Peyer's patch (tissue), 4 donors: Measurements from ENCODE around the gene ALOX5. TPM values are rescaled to one million over a fixed set of nuclear protein-coding genes. Genes with fewer than 3 reads are reported as not detected.

Experiments used
- DNase-seq, 3 donors: peaks; one replicate each; pipeline ENCODE4 v3.0.0-alpha.2; 2017 to 2019
- H3K27ac ChIP-seq, 4 donors: fragments of 200-600 bp; sonication (generic); one replicate each; pipeline ENCODE4 v1.5.1; 2016 to 2019
- H3K27me3 ChIP-seq, 2 donors: fragments of 200-600 bp; sonication (generic); one replicate each; pipeline ENCODE4 v1.5.1; 2019
- H3K36me3 ChIP-seq, 3 donors: fragments of 200-600 bp; sonication (generic); one replicate each; pipeline ENCODE4 v1.5.1; 2016 to 2019
- H3K4me1 ChIP-seq, 4 donors: fragments of 200-600 bp; sonication (generic); one replicate each; pipeline ENCODE4 v1.5.1; 2016 to 2019
- H3K4me3 ChIP-seq, 4 donors: fragments of 200-600 bp; sonication (generic); 1 replicate in 3 of 4; 2 replicates in 1 of 4; pipeline ENCODE4 v1.5.1; 2016 to 2019; ENCODE audit warnings: mild to moderate bottlenecking in 1 of 4
- H3K9me3 ChIP-seq, 4 donors: fragments of 200-600 bp; sonication (generic); one replicate each; pipeline ENCODE4 v1.5.1; 2016 to 2019; ENCODE audit warnings: mild to moderate bottlenecking in 1 of 4
- POLR2A ChIP-seq, 2 donors: fragments of 450-650 bp; IDR thresholded peaks; one replicate each; pipeline ENCODE4 v1.5.1; 2017; ENCODE audit warnings: antibody characterized with exemption in 2 of 2, mild to moderate bottlenecking in 2 of 2, moderate library complexity in 2 of 2
- total RNA-seq, 4 donors: library from RNA; depleted of rRNA; stranded (reverse); fragments of >200 nt; gene quantifications; one replicate each; pipeline ENCODE4 v1.1.0, GENCODE V29; 2016
- TF ChIP-seq, protein P1 (sequence below), 6 experiments: fragments of 450-650 bp in 4 of 6; fragments of 200-600 bp in 2 of 6; sonication (generic) in 1 of 6; IDR thresholded peaks; one replicate each; pipeline ENCODE4 v1.5.1; 2017 to 2019; ENCODE audit warnings: antibody characterized with exemption in 6 of 6, mild to moderate bottlenecking in 3 of 6, moderate library complexity in 1 of 6

The ALOX5 gene
- total RNA-seq, 4 donors from 2014 or later = 24.0 to 187 (median 31.6) TPM

DNA sequence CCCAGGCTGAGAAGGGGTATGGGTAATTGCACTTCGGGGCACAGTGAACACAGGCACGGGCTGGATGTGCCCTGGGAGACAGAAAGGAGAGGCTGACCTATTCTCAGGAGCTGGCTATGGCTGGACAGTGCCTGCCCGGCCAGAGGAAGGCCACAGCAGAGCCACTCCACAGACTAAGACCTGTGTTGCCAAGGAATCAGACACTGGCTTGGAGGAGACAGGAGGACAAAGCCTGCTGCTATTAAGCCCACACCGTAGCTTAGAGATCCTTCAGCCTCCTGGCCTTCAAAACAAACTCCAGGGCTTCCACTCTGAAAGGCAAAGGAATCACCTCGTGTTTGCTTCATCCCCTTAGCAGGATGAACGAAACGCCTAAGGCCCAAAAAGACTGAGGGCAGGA lies 82.2 kb downstream of the ALOX5 start:
- TF ChIP-seq POLR2A (IDR thresholded peaks at IDR 0.05) = no peak
- TF ChIP-seq, protein P1, sequence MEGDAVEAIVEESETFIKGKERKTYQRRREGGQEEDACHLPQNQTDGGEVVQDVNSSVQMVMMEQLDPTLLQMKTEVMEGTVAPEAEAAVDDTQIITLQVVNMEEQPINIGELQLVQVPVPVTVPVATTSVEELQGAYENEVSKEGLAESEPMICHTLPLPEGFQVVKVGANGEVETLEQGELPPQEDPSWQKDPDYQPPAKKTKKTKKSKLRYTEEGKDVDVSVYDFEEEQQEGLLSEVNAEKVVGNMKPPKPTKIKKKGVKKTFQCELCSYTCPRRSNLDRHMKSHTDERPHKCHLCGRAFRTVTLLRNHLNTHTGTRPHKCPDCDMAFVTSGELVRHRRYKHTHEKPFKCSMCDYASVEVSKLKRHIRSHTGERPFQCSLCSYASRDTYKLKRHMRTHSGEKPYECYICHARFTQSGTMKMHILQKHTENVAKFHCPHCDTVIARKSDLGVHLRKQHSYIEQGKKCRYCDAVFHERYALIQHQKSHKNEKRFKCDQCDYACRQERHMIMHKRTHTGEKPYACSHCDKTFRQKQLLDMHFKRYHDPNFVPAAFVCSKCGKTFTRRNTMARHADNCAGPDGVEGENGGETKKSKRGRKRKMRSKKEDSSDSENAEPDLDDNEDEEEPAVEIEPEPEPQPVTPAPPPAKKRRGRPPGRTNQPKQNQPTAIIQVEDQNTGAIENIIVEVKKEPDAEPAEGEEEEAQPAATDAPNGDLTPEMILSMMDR (IDR thresholded peaks at IDR 0.05) = no peak
- peaks cover 0 to 9% (median 1%) of the 10 kb centered on the region in 4 donors for H3K4me1 ChIP-seq
- H3K27me3 ChIP-seq = no peaks in the 10 kb centered on the region
- DNase-seq = no peak
- no peaks in the 10 kb centered on the region for H3K9me3 ChIP-seq
- no peak overlapping the region for H3K27ac ChIP-seq
- peaks cover 0 to 42% (median 0%) of the 10 kb centered on the region in 3 donors for H3K36me3 ChIP-seq
- no peak overlapping the region for H3K4me3 ChIP-seq

DNA sequence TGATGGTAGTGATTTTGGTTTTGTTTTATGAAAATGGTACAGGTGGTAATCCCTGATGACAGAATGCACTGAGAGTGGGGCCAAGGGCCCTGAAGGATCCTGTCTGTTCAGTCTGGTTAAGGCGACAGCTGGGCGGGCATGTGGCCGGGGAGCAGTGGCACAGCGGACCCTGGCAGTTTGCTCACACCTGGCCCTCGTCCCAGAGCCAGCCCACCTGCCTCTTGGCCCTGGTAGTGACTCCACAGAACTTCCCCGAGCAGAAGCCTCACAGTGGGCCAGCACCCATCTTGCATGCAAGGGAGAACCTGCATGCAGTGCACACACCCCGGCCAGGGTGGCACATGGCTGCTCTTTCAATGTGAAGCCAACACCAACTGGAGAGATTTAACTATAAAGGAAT lies 82.8 kb downstream of the ALOX5 start:
- TF ChIP-seq, protein P1 (IDR thresholded peaks at IDR 0.05) = no peak
- TF ChIP-seq POLR2A (IDR thresholded peaks at IDR 0.05) = no peak
- Histone ChIP-seq H3K4me1 (peaks cover 0 to 5% (median 1%) of the 10 kb centered on the region in 4 donors), H3K4me3 (no peak overlapping the region), H3K27me3 (no peaks in the 10 kb centered on the region), H3K36me3 (peaks cover 0 to 44% (median 0%) of the 10 kb centered on the region in 3 donors), H3K9me3 (no peaks in the 10 kb centered on the region), H3K27ac (no peak overlapping the region)
- DNase-seq = no peak

DNA sequence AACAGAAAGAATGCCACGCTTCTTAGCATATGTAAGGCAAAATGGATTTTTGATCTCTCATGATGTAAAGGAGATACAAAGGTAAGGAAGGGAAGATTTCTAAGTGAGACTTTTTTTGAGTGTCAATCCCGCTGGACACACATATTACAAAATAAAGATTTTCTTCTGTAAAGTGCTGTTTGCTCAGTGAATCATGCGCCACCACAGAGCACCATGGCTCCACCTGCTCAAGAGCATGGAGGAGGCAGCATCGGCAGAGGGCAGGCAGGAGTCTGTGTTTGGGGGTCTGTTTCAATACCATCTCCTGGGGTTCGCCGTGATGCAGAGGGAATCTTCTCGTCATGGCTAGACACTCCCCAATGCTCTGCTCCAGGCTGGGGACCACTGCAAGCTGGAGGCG lies 83.5 kb downstream of the ALOX5 start:
- peaks cover 0 to 4% (median 1%) of the 10 kb centered on the region in 4 donors for H3K4me1 ChIP-seq
- TF ChIP-seq POLR2A (IDR thresholded peaks at IDR 0.05) = no peak
- TF ChIP-seq, protein P1 (IDR thresholded peaks at IDR 0.05) = no peak
- H3K27me3 ChIP-seq = no peaks in the 10 kb centered on the region
- H3K36me3 ChIP-seq = peaks cover 0 to 44% (median 0%) of the 10 kb centered on the region in 3 donors
- H3K9me3 ChIP-seq = no peaks in the 10 kb centered on the region
- H3K27ac ChIP-seq = no peak overlapping the region
- no peak for DNase-seq
- no peak overlapping the region for H3K4me3 ChIP-seq

DNA sequence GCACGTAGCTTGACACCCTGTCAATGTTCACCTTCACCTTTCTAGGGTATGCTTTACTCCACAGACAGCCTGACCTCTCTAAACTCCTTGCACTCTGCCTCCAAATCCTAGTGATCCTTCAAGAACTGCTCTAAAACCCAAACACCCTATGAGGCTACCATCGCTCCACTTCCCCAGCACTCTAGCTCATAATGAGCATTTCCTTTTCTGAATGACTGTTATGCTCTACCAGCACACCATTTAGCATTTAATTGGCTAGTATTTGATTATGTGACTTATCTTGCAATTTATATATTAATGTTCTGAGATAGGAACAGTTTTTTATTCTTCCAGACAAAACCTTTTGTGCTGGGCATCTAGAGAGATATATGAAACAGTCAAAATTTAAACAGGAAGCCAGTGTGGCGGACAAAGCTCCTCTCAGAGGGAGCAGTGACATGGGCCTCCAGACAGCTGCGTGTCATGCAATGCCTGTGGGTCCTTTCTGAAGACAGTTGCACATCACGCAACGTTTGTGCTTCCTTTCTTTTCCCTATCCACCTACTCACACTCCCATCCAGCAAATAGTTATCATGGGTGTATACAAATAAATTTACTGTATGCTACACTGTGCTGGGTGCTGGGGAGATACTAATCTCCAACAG lies 86.3 kb downstream of the ALOX5 start:
- DNase-seq = peak in 1 of 3 donors; percentile 57
- Histone ChIP-seq H3K4me1 (peaks cover 0 to 4% (median 0%) of the 10 kb centered on the region in 4 donors), H3K9me3 (no peaks in the 10 kb centered on the region), H3K36me3 (peaks cover 0 to 51% (median 0%) of the 10 kb centered on the region in 3 donors), H3K4me3 (no peak overlapping the region), H3K27me3 (no peaks in the 10 kb centered on the region), H3K27ac (peak overlapping the region in 2 of 4 donors; percentile 69 to 81)
- TF ChIP-seq POLR2A (IDR thresholded peaks at IDR 0.05) = no peak
- TF ChIP-seq, protein P1 (IDR thresholded peaks at IDR 0.05) = no peak

DNA sequence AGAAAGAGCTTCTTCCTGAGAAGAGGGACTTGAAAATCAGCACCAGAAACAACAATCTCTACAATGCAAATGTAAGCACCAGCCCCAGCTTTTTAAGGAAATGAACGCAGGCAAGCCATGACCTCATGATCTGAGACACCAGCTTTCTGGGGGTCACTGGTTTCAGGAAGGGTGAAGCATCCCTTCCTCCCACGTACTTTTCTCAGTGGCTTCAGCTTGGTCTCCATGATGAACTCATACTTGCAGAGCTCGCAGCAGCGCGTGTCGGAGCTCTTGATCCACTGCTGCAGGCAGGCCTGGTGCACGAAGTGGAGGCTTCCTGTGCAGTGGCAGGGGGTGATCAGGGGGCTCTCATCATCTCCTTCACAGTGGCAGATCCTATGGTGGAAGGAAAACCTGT lies 87.0 kb downstream of the ALOX5 start:
- Histone ChIP-seq H3K9me3 (no peaks in the 10 kb centered on the region), H3K36me3 (peaks cover 0 to 51% (median 0%) of the 10 kb centered on the region in 3 donors), H3K27ac (peak overlapping the region in 2 of 4 donors; percentile 69 to 81), H3K4me3 (no peak overlapping the region), H3K27me3 (no peaks in the 10 kb centered on the region), H3K4me1 (peaks cover 0 to 4% (median 0%) of the 10 kb centered on the region in 4 donors)
- DNase-seq = peak in 2 of 3 donors; percentile 60 to 63
- TF ChIP-seq, protein P1 (IDR thresholded peaks at IDR 0.05) = no peak
- no peak for TF ChIP-seq POLR2A (IDR thresholded peaks at IDR 0.05)
